ENCODE data around the gene GLP2R. TPM values are rescaled to one million over a fixed set of nuclear protein-coding genes. Genes with fewer than 3 reads are reported as not detected.

The GLP2R gene
- total and polyA plus RNA-seq, 12 donors = 0.09 to 0.41 (median 0.19) TPM; not detected in 2

DNA sequence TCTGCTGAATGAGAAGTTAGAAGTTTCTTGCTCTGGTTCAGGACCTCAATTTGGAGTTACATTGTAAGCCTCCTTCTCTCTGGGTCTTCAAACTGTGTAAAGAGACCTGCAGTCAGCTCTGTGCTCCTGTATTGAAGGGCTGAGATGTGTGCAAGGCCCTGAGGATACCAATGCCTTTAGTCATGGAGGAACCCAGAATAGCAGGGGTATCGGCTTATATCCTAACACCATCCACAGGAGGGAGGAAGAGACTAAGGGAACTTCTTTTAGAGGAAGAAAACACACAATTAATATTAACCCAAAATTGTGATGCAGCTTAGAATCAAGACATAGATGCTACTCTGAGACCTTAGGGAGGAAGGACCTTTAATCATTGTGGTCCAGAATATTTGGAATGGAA is 36.5 kb downstream of the GLP2R start:
- Histone ChIP-seq H3K36me3 (no peaks in the 10 kb centered on the region), H3K4me1 (no peaks in the 10 kb centered on the region), H3K4me3 (no peak overlapping the region), H3K27me3 (peaks cover 0 to 4% (median 0%) of the 10 kb centered on the region in 7 donors), H3K27ac (no peak overlapping the region), H3K9me3 (peaks cover 0 to 48% (median 7%) of the 10 kb centered on the region in 11 donors)
- ATAC-seq (no peak), DNase-seq (no peak)
- 93 to 100% methylated on average over 1 of the region's 1 CpG for WGBS, 2 donors
- intact Hi-C loops (cut with DNase I) = no loop called here
- TF ChIP-seq CTCF (IDR thresholded peaks at IDR 0.05) = no peak

DNA sequence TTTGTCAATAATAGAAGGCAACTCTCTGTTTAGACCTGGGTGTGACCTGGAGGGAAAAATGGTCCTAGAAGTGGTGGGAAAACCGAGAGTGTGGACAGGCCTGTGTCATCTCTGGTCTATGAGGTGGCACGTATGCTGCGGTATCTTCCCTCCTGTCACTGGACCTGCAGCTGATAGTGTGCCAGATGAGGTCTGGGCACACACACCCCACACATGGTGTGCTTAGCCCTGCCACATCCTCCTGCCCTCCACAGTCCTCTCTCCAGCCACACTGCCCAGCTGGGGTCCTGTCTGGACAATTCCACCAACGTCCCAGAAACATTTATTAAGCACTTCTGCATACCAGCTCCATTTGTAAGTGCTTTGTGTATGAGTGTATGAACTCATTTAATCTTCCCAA is 37.2 kb downstream of the GLP2R start:
- no peak for ATAC-seq
- Histone ChIP-seq H3K4me3 (no peak overlapping the region), H3K4me1 (no peaks in the 10 kb centered on the region), H3K9me3 (peaks cover 0 to 42% (median 7%) of the 10 kb centered on the region in 11 donors), H3K36me3 (no peaks in the 10 kb centered on the region), H3K27me3 (peaks cover 0 to 4% (median 0%) of the 10 kb centered on the region in 7 donors), H3K27ac (no peak overlapping the region)
- 57 to 70% methylated on average over 4 of the region's 4 CpGs for WGBS, 2 donors
- DNase-seq = no peak
- intact Hi-C loops (cut with DNase I) = no loop called here
- no peak for TF ChIP-seq CTCF (IDR thresholded peaks at IDR 0.05)

GRCh38 chr17:9865586-9865985 is 39.9 kb downstream of the GLP2R start:
- no peak for DNase-seq
- H3K27ac ChIP-seq = no peak overlapping the region
- no peak overlapping the region for H3K4me3 ChIP-seq
- peaks cover 0 to 4% (median 0%) of the 10 kb centered on the region in 7 donors for H3K27me3 ChIP-seq
- peaks cover 0 to 21% (median 0%) of the 10 kb centered on the region in 11 donors for H3K9me3 ChIP-seq
- WGBS, 2 donors = 43 to 80% methylated on average over 1 of the region's 1 CpG
- ATAC-seq = no peak
- intact Hi-C loops (cut with DNase I) = no loop called here
- TF ChIP-seq CTCF (IDR thresholded peaks at IDR 0.05) = no peak
- no peaks in the 10 kb centered on the region for H3K36me3 ChIP-seq
- no peaks in the 10 kb centered on the region for H3K4me1 ChIP-seq

DNA sequence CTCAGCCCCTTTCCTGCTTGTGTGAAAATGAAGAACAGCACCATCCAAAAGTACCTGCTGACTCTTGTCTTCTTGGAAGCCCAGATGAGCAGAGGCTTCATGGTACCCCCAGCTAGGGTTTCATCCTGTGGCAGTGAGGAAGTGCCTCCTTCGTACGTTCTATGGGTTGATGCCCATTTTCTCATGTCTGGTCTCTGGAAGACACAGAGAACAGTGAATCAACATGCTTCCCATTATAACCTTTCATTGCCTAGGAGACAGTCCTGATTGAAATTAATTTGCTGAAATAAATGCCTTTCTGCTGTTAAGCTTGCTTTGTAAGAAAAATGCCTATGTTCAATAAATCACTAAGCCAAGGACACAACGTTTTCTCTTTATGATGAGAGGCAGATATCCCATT is 42.8 kb downstream of the GLP2R start:
- H3K27me3 ChIP-seq = peaks cover 0 to 4% (median 0%) of the 10 kb centered on the region in 7 donors
- TF ChIP-seq CTCF (IDR thresholded peaks at IDR 0.05) = no peak
- WGBS, 2 donors = 73 to 83% methylated on average over 3 of the region's 3 CpGs
- no peak overlapping the region for H3K4me3 ChIP-seq
- no peaks in the 10 kb centered on the region for H3K36me3 ChIP-seq
- H3K9me3 ChIP-seq = peaks cover 0 to 7% (median 0%) of the 10 kb centered on the region in 11 donors
- H3K27ac ChIP-seq = no peak overlapping the region
- H3K4me1 ChIP-seq = no peaks in the 10 kb centered on the region
- DNase-seq (no peak), ATAC-seq (no peak)
- intact Hi-C loops (cut with DNase I) = no loop called here

Measured in heart right ventricle (tissue), 16 donors.